MM.1S (cell line): ENCODE data around the gene APBB1.

Experiments
- DNase-seq: peaks from one replicate; pipeline ENCODE4 v3.0.0-alpha.2; 2015
- H2AFZ ChIP-seq: fragments of 300-600 bp; sonication (generic); 2 replicates; pipeline ENCODE4 v1.6.0; 2016; ENCODE audit warnings: antibody characterized with exemption, low read length
- H3F3A ChIP-seq: fragments of 300-600 bp; sonication (generic); 2 replicates; pipeline ENCODE4 v1.6.1; 2016; ENCODE audit warnings: mild to moderate bottlenecking, antibody characterized with exemption, low read length, moderate library complexity, mixed read lengths; ENCODE audit not compliant: insufficient read depth
- H3K27ac ChIP-seq: fragments of 300-600 bp; sonication (generic); 2 replicates; pipeline ENCODE4 v1.5.1; 2016; ENCODE audit warnings: mild to moderate bottlenecking, low read length
- H3K27me3 ChIP-seq: fragments of 300-600 bp; sonication (generic); replicated peaks from 2 replicates; pipeline ENCODE4 v1.6.0; 2016; ENCODE audit warnings: low read length; ENCODE audit not compliant: insufficient read depth
- H3K36me3 ChIP-seq: fragments of 300-600 bp; sonication (generic); replicated peaks from 2 replicates; pipeline ENCODE4 v1.6.1; 2016; ENCODE audit warnings: mild to moderate bottlenecking, low read length, mixed read lengths; ENCODE audit not compliant: insufficient read depth
- H3K4me1 ChIP-seq: fragments of 300-600 bp; sonication (generic); 2 replicates; pipeline ENCODE4 v1.6.1; 2016; ENCODE audit warnings: low read length, mixed read lengths
- H3K4me2 ChIP-seq: fragments of 300-600 bp; sonication (generic); 2 replicates; pipeline ENCODE4 v1.6.0; 2016; ENCODE audit warnings: low read depth, low read length
- H3K4me3 ChIP-seq: fragments of 300-600 bp; sonication (generic); 2 replicates; pipeline ENCODE4 v1.5.1; 2016; ENCODE audit warnings: low read length, mixed read lengths
- H3K79me2 ChIP-seq: fragments of 300-600 bp; sonication (generic); 2 replicates; pipeline ENCODE4 v1.6.1; 2016; ENCODE audit warnings: mixed run types, low read length, mixed read lengths
- H3K9ac ChIP-seq: fragments of 300-600 bp; sonication (generic); 2 replicates; pipeline ENCODE4 v1.6.1; 2016; ENCODE audit warnings: low read length, mixed read lengths
- H3K9me2 ChIP-seq: fragments of 300-600 bp; sonication (generic); replicated peaks from 2 replicates; pipeline ENCODE4 v1.6.1; 2016; ENCODE audit warnings: mild to moderate bottlenecking, low read length, mixed read lengths; ENCODE audit not compliant: insufficient read depth
- H3K9me3 ChIP-seq: fragments of 300-600 bp; sonication (generic); replicated peaks from 2 replicates; pipeline ENCODE4 v1.6.1; 2016; ENCODE audit warnings: mild to moderate bottlenecking, low read length, mixed read lengths; ENCODE audit not compliant: insufficient read depth
- H4K20me1 ChIP-seq: fragments of 300-600 bp; sonication (generic); 2 replicates; pipeline ENCODE4 v1.6.1; 2016; ENCODE audit warnings: mild to moderate bottlenecking, low read length, moderate library complexity, mixed read lengths; ENCODE audit not compliant: insufficient read depth
- CTCF ChIP-seq: fragments of 300-600 bp; sonication (generic); IDR thresholded peaks from 2 replicates; pipeline ENCODE4 v1.5.1; 2016; ENCODE audit warnings: antibody characterized with exemption, low read length, mixed read lengths
- EZH2 ChIP-seq: fragments of 300-600 bp; sonication (generic); optimal IDR thresholded peaks from 2 replicates; pipeline ENCODE3; 2017; ENCODE audit warnings: low read depth, mild to moderate bottlenecking, antibody characterized with exemption, low read length, mixed read lengths
- EZH2phosphoT487 ChIP-seq: fragments of 300-600 bp; sonication (generic); IDR thresholded peaks from 2 replicates; pipeline ENCODE4 v1.6.1; 2018; ENCODE audit warnings: antibody characterized with exemption, low read length

Gene APBB1

GRCh38 chr11:6453152-6453551 lies 34.3 kb upstream of the APBB1 start:
- no peak for DNase-seq

GRCh38 chr11:6452219-6452618 lies 33.3 kb upstream of the APBB1 start:
- no peak overlapping the region for H3K9ac ChIP-seq
- no peak for DNase-seq
- H3F3A ChIP-seq: no peaks in the 10 kb centered on the region
- H3K27me3 ChIP-seq: no peaks in the 10 kb centered on the region
- no peak overlapping the region for H3K4me3 ChIP-seq
- H3K79me2 ChIP-seq: no peaks in the 10 kb centered on the region
- no peak overlapping the region for H2AFZ ChIP-seq
- TF ChIP-seq CTCF (no peak), EZH2phosphoT487 (no peak), EZH2 (no peak)
- no peaks in the 10 kb centered on the region for H3K36me3 ChIP-seq
- H3K4me1 ChIP-seq: 0 out of 2 replicates have a peak, but pooled peaks cover 5% of the 10 kb centered on the region
- no peak overlapping the region for H3K27ac ChIP-seq
- H3K9me3 ChIP-seq: no peaks in the 10 kb centered on the region
- no peak overlapping the region for H3K4me2 ChIP-seq
- no peaks in the 10 kb centered on the region for H3K9me2 ChIP-seq
- H4K20me1 ChIP-seq: no peaks in the 10 kb centered on the region

More at GRCh38 chr11:6453152-6453551, 34.3 kb upstream of the APBB1 start:
- no peaks in the 10 kb centered on the region for H3K27me3 ChIP-seq
- no peak overlapping the region for H3K9ac ChIP-seq
- H3K4me3 ChIP-seq: no peak overlapping the region
- no peaks in the 10 kb centered on the region for H3F3A ChIP-seq
- H3K4me2 ChIP-seq: no peak overlapping the region
- H3K4me1 ChIP-seq: 0 out of 2 replicates have a peak, but pooled peaks cover 5% of the 10 kb centered on the region
- no peaks in the 10 kb centered on the region for H3K9me3 ChIP-seq
- H3K27ac ChIP-seq: no peak overlapping the region
- H4K20me1 ChIP-seq: no peaks in the 10 kb centered on the region
- no peak for TF ChIP-seq EZH2
- no peak for TF ChIP-seq CTCF
- TF ChIP-seq EZH2phosphoT487: no peak
- no peaks in the 10 kb centered on the region for H3K36me3 ChIP-seq
- no peaks in the 10 kb centered on the region for H3K79me2 ChIP-seq
- H3K9me2 ChIP-seq: no peaks in the 10 kb centered on the region
- no peak overlapping the region for H2AFZ ChIP-seq

GRCh38 chr11:6448574-6448973 lies 29.7 kb upstream of the APBB1 start:
- Histone ChIP-seq H4K20me1 (no peaks in the 10 kb centered on the region), H3K9me2 (no peaks in the 10 kb centered on the region), H3K4me1 (no peaks in the 10 kb centered on the region), H3K27ac (no peak overlapping the region), H3K4me2 (no peak overlapping the region), H3K9ac (no peak overlapping the region), H3K36me3 (no peaks in the 10 kb centered on the region), H3K79me2 (no peaks in the 10 kb centered on the region), H3K9me3 (no peaks in the 10 kb centered on the region), H3K27me3 (no peaks in the 10 kb centered on the region), H3K4me3 (no peak overlapping the region), H3F3A (no peaks in the 10 kb centered on the region), H2AFZ (no peak overlapping the region)
- TF ChIP-seq EZH2phosphoT487 (no peak), EZH2 (no peak), CTCF (no peak)
- DNase-seq: no peak
